HCT116 (cell line): Measurements from ENCODE around the gene RSPH6A.

Experiments used
- ATF3 ChIP-seq: IDR thresholded peaks from 2 replicates; pipeline ENCODE4 v1.6.1; 2012
- EZH2 ChIP-seq: fragments of 200-600 bp; sonication (generic); IDR thresholded peaks from 2 replicates; pipeline ENCODE4 v1.6.1; 2017; ENCODE audit warnings: antibody characterized with exemption, mixed run types
- FOSL1 ChIP-seq: IDR thresholded peaks from 2 replicates; pipeline ENCODE4 v1.6.1; 2012; ENCODE audit warnings: low read depth
- POLR2A ChIP-seq: IDR thresholded peaks from 2 replicates; pipeline ENCODE4 v1.7.0; 2011; ENCODE audit warnings: borderline replicate concordance; ENCODE audit not compliant: insufficient read depth, insufficient read length; ENCODE audit errors: extremely low read depth
- RAD21 ChIP-seq: IDR thresholded peaks from 2 replicates; pipeline ENCODE4 v1.6.1; 2012; ENCODE audit warnings: low read depth, mild to moderate bottlenecking
- TF ChIP-seq, protein P1 (sequence below), 3 experiments: fragments of 200-600 bp in 1 of 3; sonication (generic) in 1 of 3; IDR thresholded peaks in 2 of 3; conservative IDR thresholded peaks in 1 of 3; 2 replicates each; pipeline ENCODE4 v1.5.1; 2012 to 2017; ENCODE audit warnings: low read depth in 2 of 3, low read length in 2 of 3, antibody characterized with exemption in 1 of 3, borderline replicate concordance in 1 of 3, control low read depth in 1 of 3, mild to moderate bottlenecking in 1 of 3, mixed read lengths in 1 of 3, mixed run types in 1 of 3, moderate library complexity in 1 of 3; ENCODE audit not compliant: insufficient read depth in 1 of 3

DNA sequence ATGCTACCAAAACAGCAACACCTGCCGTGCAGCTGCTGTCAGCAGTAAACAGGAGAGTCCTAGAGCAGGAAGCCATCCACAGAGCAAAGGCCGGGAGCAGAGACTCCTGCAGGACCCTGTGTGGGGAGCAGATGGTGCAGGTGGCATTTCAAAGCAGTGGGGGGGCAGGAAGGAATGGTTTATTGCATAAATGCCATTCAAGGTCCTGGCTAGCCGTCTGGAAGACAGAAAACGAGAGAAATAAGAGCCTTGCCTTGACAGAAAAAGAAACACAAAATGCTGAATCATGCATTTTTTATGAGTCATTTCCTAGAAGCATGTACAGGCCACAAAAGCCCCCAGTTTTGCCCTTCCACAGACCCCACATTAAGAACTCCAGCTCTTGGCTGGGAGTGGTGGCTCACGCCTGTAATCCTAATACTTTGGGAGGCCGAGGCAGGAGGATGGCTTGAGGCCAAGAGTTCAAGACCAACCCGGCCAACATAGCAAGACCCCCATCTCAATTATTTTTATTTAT is 5.4 kb downstream of the RSPH6A start:
- TF ChIP-seq RAD21 (no peak), POLR2A (no peak), EZH2 (no peak), ATF3 (no peak), FOSL1 (no peak)
- TF ChIP-seq, protein P1, sequence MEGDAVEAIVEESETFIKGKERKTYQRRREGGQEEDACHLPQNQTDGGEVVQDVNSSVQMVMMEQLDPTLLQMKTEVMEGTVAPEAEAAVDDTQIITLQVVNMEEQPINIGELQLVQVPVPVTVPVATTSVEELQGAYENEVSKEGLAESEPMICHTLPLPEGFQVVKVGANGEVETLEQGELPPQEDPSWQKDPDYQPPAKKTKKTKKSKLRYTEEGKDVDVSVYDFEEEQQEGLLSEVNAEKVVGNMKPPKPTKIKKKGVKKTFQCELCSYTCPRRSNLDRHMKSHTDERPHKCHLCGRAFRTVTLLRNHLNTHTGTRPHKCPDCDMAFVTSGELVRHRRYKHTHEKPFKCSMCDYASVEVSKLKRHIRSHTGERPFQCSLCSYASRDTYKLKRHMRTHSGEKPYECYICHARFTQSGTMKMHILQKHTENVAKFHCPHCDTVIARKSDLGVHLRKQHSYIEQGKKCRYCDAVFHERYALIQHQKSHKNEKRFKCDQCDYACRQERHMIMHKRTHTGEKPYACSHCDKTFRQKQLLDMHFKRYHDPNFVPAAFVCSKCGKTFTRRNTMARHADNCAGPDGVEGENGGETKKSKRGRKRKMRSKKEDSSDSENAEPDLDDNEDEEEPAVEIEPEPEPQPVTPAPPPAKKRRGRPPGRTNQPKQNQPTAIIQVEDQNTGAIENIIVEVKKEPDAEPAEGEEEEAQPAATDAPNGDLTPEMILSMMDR (IDR thresholded peaks at IDR 0.05 in 2 of 3, conservative IDR thresholded peaks at IDR 0.05 in 1 of 3; ENCODE audit: borderline replicate concordance in 1 of 3, insufficient read depth in 1 of 3, low read depth in 2 of 3, low read length in 2 of 3) = no peak
